ENCODE data around the gene GNAZ.

GNAZ gene

GRCh38 chr22:23106344-23106743, 36.0 kb downstream of the GNAZ start:
- no peaks in the 10 kb centered on the region for H3K9me2 ChIP-seq (replicated peaks; ENCODE audit: insufficient read depth, low read length)
- TF ChIP-seq, protein P1, sequence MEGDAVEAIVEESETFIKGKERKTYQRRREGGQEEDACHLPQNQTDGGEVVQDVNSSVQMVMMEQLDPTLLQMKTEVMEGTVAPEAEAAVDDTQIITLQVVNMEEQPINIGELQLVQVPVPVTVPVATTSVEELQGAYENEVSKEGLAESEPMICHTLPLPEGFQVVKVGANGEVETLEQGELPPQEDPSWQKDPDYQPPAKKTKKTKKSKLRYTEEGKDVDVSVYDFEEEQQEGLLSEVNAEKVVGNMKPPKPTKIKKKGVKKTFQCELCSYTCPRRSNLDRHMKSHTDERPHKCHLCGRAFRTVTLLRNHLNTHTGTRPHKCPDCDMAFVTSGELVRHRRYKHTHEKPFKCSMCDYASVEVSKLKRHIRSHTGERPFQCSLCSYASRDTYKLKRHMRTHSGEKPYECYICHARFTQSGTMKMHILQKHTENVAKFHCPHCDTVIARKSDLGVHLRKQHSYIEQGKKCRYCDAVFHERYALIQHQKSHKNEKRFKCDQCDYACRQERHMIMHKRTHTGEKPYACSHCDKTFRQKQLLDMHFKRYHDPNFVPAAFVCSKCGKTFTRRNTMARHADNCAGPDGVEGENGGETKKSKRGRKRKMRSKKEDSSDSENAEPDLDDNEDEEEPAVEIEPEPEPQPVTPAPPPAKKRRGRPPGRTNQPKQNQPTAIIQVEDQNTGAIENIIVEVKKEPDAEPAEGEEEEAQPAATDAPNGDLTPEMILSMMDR (IDR thresholded peaks at IDR 0.05; ENCODE audit: low read length): no peak
- no peak for TF ChIP-seq EZH2phosphoT487 (IDR thresholded peaks at IDR 0.05; ENCODE audit: low read length)
- no peak for TF ChIP-seq EZH2 (optimal IDR thresholded peaks at IDR 0.05; ENCODE audit: low read depth, low read length)

DNA sequence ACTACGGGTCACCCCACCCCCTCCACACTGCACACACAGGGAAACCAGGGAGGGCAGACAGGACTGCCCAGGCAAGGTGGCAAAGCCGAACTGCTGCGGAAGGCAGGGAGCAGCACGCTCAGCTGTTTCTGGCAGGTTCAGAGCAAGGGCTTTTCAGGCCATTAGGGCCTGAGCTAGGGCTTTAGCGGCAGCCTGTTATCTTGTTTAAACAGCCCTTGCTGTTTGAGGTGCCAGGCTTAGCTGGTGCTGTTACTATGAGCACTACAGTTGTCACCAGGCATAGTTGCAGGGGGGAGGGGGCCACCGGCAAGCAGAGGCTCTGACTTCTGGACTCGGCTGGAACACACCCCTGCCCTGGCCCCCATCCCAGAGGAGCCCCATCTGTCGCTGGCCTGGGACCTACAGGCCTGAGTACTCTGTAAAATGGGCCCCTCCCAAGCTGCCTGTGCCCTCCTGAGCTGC, 36.6 kb downstream of the GNAZ start:
- H2AFZ ChIP-seq (ENCODE audit: low read length): no peak overlapping the region
- no peak overlapping the region for H3K4me2 ChIP-seq (ENCODE audit: low read depth, low read length)
- H3K9me2 ChIP-seq (replicated peaks; ENCODE audit: insufficient read depth, low read length): no peaks in the 10 kb centered on the region
- no peak for TF ChIP-seq EZH2phosphoT487 (IDR thresholded peaks at IDR 0.05; ENCODE audit: low read length)
- TF ChIP-seq, protein P1 (IDR thresholded peaks at IDR 0.05; ENCODE audit: low read length): no peak
- no peak for TF ChIP-seq EZH2 (optimal IDR thresholded peaks at IDR 0.05; ENCODE audit: low read depth, low read length)
- H3K36me3 ChIP-seq (replicated peaks; ENCODE audit: insufficient read depth, low read length): no peaks in the 10 kb centered on the region
- no peaks in the 10 kb centered on the region for H3F3A ChIP-seq (ENCODE audit: insufficient read depth, low read length)
- no peaks in the 10 kb centered on the region for H4K20me1 ChIP-seq (ENCODE audit: insufficient read depth, low read length)
- H3K27ac ChIP-seq (ENCODE audit: low read length): no peak overlapping the region
- H3K4me1 ChIP-seq (ENCODE audit: low read length): no peaks in the 10 kb centered on the region
- H3K27me3 ChIP-seq (replicated peaks; ENCODE audit: insufficient read depth, low read length): no peaks in the 10 kb centered on the region
- no peak overlapping the region for H3K9ac ChIP-seq (ENCODE audit: low read length)
- H3K79me2 ChIP-seq (ENCODE audit: low read length): no peaks in the 10 kb centered on the region
- no peak overlapping the region for H3K4me3 ChIP-seq (ENCODE audit: low read length)
- H3K9me3 ChIP-seq (replicated peaks; ENCODE audit: insufficient read depth, low read length): no peaks in the 10 kb centered on the region
- no peak for DNase-seq

More at GRCh38 chr22:23106344-23106743, 36.0 kb downstream of the GNAZ start:
- H4K20me1 ChIP-seq (ENCODE audit: insufficient read depth, low read length): no peaks in the 10 kb centered on the region
- H3K79me2 ChIP-seq (ENCODE audit: low read length): no peaks in the 10 kb centered on the region
- H3F3A ChIP-seq (ENCODE audit: insufficient read depth, low read length): no peaks in the 10 kb centered on the region
- no peak overlapping the region for H3K9ac ChIP-seq (ENCODE audit: low read length)
- H3K9me3 ChIP-seq (replicated peaks; ENCODE audit: insufficient read depth, low read length): no peaks in the 10 kb centered on the region
- no peaks in the 10 kb centered on the region for H3K36me3 ChIP-seq (replicated peaks; ENCODE audit: insufficient read depth, low read length)
- no peak overlapping the region for H3K4me3 ChIP-seq (ENCODE audit: low read length)
- H3K4me2 ChIP-seq (ENCODE audit: low read depth, low read length): no peak overlapping the region
- H3K27ac ChIP-seq (ENCODE audit: low read length): no peak overlapping the region
- no peak for DNase-seq
- H2AFZ ChIP-seq (ENCODE audit: low read length): no peak overlapping the region
- H3K27me3 ChIP-seq (replicated peaks; ENCODE audit: insufficient read depth, low read length): no peaks in the 10 kb centered on the region
- H3K4me1 ChIP-seq (ENCODE audit: low read length): no peaks in the 10 kb centered on the region

DNA sequence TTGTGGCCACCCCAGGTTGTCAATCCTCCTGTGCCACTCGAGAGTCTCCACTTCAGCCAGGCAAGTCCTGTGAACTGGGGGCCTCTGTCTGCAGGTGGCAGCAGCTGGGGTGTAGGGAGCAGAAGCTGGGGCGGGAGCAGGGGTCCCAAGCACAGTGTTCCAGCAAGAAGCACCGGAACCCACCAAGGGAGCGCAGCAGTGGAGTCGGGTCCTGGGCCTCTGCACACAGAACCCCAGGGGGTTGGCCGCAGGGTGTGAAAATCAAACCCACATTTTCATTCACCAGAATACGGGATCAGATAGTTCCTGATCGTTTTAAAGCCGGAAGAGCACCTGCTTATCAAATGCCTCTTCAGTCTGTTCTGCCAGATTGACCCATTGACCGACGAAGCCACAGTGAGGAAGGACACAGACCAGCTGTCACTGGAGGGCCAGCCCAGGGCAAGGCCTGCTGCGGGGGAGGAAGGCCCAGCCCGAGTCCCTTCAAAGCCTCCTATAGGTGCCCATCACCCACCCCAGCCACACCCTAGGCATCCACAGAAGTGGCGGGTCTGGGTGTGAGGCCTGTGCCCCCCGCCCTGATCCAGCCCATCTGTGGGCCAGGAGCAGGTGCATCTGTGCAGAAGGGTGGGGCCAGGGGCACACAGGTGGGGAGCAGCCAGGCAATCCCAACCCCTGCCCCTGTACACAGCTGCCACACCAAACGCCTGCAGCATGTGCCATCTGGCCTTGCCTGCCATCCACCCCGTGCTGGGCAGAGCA, 37.3 kb downstream of the GNAZ start:
- no peaks in the 10 kb centered on the region for H3F3A ChIP-seq (ENCODE audit: insufficient read depth, low read length)
- no peaks in the 10 kb centered on the region for H3K4me1 ChIP-seq (ENCODE audit: low read length)
- H2AFZ ChIP-seq (ENCODE audit: low read length): no peak overlapping the region
- no peak overlapping the region for H3K27ac ChIP-seq (ENCODE audit: low read length)
- TF ChIP-seq EZH2 (optimal IDR thresholded peaks at IDR 0.05; ENCODE audit: low read depth, low read length) (no peak), EZH2phosphoT487 (IDR thresholded peaks at IDR 0.05; ENCODE audit: low read length) (no peak)
- TF ChIP-seq, protein P1 (IDR thresholded peaks at IDR 0.05; ENCODE audit: low read length): no peak
- H3K36me3 ChIP-seq (replicated peaks; ENCODE audit: insufficient read depth, low read length): no peaks in the 10 kb centered on the region
- no peak for DNase-seq
- H3K9me3 ChIP-seq (replicated peaks; ENCODE audit: insufficient read depth, low read length): no peaks in the 10 kb centered on the region
- no peaks in the 10 kb centered on the region for H3K79me2 ChIP-seq (ENCODE audit: low read length)
- H3K9ac ChIP-seq (ENCODE audit: low read length): no peak overlapping the region
- no peak overlapping the region for H3K4me3 ChIP-seq (ENCODE audit: low read length)
- no peaks in the 10 kb centered on the region for H3K9me2 ChIP-seq (replicated peaks; ENCODE audit: insufficient read depth, low read length)
- no peak overlapping the region for H3K4me2 ChIP-seq (ENCODE audit: low read depth, low read length)
- no peaks in the 10 kb centered on the region for H3K27me3 ChIP-seq (replicated peaks; ENCODE audit: insufficient read depth, low read length)
- H4K20me1 ChIP-seq (ENCODE audit: insufficient read depth, low read length): no peaks in the 10 kb centered on the region
